Right hindlimb (tissue), 1 donor: Measurements from ENCODE around the gene CLVS2.
A peak's percentile ranks its signal among the peaks of the same experiment; 100 is the strongest.

Experiments used
- DNase-seq: peaks from one replicate; pipeline ENCODE4 v3.0.0-alpha.2; 2018

CLVS2 gene, protein sequence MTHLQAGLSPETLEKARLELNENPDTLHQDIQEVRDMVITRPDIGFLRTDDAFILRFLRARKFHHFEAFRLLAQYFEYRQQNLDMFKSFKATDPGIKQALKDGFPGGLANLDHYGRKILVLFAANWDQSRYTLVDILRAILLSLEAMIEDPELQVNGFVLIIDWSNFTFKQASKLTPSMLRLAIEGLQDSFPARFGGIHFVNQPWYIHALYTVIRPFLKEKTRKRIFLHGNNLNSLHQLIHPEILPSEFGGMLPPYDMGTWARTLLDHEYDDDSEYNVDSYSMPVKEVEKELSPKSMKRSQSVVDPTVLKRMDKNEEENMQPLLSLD

DNA sequence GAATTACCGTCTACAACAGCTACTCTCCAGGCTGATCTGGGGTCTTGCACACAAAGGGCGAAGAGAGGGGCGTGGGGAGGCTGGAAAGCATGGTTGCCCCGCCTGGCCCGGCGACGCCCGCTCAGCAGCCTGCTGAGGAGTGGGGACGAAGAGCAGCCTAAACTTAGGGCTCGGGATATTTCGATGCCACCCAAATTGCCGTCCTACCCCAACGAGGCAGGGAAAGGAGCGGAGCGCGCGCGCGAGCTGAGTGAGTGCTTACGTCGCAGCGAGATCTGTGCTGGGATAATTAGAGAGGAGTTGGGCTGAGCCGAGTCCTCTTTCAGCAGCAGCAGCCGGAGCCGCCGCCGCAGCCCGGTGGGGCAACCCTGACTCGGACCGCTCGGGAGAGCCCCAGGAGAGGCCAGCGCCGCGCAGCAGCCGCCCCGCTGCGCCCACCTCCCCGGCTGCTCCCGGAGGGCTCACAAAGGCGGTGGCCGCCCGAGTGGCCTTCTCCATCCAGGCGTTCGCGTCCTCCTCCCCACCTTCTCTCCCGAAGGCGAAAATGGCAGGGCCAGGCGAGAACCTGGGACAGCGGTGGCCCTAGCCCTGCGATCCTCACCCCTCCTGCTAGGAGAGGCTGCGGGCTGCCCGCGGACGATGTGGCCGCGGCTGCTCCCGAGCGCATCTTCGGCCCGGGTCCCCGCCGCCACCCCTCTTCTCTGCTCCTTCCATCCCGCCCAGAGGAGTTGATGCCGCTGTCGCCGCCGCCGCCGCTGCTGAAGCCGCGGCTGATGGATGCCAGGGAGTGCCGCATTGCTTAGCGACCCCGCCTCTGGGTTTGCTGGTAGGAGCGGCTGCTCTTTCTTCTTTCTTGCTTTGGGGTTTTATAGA lies at the start of gene CLVS2:
Gene CLVS2 (plus strand): TSS at position 315 of the 873 bp plus-strand sequence. CDS start 1,543 bp downstream, outside the sequence.
- peak; percentile 54 for DNase-seq

DNA sequence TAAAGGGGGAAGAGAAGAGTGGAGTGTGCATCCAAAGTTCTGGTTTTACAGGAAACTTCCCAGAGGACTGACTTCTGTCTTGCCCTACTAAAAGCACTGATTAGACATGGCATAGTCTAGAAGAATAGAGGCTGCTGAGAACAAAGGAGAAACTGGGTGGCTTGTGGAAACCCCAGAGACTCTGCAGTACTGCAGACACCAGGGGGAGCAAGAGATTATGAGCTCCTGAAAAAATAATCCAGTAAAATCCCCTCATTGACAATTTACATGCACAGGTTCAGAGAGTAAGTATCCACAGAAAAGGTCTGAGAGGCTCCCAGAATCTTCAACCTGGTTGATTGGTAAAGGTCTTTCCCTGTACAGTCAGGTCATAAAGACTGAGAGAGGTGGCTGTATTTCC lies 48.7 kb upstream of the CLVS2 start:
- DNase-seq = no peak

DNA sequence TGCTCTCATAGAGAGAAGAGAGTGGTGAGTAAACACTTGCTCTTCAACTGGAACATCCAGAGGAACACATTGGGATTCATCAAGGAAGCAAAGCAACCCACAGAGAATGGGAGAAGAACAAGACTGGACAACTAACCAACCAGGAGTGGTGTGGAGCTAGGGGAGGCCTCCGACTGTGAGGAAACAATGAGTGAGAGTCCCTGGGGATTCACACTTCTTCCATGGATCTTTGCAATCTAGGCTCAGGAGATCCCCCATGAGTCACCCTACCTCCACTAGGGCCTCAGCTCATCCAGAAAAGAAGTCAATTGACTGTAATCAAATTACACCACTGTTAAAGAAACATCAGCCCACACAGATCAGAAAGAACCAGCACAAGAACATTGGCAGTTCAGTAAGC lies 42.3 kb upstream of the CLVS2 start:
- no peak for DNase-seq

DNA sequence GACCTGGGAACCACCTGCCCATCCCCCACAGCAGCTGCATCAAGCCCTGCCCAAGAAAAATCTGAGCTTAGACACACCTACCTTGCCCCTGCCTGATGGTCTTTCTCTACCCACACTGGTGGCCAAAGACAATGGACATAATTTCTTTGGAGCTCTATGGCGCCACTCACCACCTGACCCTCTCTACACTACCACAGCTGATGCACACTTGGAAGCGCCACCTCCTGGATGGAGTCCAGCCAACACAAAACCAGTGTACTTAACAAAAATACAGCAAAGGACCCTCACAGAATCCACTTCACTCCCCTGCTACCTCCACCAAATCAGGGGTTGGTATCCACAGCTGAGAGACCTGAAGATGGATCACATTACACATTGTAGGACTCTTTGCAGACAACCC lies 39.7 kb upstream of the CLVS2 start:
- DNase-seq = no peak

DNA sequence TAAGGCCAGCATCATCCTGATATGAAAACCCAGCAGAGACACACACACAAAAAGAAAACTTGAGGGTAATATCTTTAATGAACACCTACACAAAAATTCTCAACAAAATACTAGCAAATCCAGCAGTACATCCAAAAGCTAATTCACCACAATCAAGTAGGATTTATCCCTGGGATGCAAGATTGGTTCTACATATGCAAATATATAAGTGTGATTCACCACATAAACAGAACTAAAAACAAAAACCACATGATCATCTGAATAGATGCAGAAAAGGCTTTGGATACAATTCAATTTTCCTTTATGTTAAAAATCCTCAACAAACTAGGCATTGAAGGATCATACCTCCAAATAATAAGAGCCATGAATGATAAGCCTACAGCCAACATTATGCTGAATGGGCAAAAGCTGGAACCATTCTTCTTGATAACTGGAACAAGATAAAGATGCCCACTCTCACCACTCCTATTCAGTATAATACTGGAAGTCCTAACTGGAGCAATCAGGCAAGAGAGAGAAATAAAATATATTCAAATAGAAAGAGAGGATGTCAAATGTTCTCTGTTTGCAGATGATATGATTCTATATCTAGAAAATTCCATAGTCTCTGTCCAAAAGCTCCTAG lies 33.9 kb upstream of the CLVS2 start:
- no peak for DNase-seq

DNA sequence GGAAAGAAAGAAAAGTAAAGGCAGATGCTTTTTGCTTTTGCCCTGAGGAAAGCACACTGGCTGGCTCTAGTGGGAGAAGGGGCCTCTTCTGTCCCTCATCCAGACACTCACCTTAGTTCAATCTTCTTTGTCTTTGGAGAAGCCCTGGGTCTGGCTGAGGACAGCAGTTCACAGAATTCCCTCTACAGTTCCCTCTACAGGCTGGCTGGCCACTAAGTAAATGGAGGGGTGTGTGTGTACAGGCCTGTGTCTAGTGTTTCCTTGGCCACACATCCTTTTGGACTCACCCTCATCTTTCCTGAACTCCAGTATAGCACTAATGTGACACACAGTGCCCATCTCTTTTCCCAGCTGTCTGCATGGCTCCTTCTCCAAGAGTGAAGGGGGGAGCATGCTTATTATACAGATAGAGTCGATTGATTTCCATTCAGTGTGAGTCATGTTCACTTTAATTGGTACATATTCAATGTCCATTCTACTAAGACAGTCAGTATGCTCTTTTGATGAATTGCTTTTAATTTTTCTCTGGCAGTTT lies 26.0 kb upstream of the CLVS2 start:
- no peak for DNase-seq

DNA sequence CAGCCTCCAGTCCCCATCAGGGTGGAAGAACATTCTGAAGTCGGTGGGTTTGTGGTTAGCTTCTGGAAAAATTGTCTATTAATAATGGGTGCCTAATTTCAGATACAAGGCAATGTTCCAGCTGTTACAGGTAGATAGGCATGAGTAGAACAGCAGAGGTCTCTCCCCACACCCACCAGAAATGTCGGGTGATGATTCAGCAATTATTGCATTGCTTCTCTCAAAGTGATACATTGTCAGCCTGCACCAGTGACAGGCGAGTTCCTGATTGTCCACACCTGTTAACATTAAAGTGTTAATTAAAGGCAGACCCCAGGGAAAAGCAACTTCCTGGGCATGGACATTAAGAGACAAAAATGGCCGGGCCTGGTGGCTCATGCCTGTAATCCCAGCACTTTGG lies 18.9 kb upstream of the CLVS2 start:
- DNase-seq = no peak

DNA sequence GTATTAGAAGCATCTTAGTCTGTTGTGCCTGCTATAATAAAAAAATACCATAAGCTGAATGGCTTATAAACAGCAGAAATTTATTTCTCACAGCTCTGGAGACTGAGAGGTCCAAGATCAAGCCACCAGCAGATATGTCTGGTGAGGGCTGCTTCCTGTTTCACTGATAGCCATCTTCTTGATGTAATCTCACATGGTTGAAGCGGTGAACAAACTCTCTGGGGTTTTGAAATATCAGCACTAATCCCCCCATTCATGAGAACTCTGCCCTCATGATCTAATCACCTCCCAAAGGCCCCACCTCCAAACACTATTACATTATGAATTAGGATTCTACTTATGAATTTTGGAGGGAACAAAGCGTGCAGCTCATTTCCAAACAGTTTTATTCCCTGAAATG lies 11.6 kb upstream of the CLVS2 start:
- DNase-seq = no peak

DNA sequence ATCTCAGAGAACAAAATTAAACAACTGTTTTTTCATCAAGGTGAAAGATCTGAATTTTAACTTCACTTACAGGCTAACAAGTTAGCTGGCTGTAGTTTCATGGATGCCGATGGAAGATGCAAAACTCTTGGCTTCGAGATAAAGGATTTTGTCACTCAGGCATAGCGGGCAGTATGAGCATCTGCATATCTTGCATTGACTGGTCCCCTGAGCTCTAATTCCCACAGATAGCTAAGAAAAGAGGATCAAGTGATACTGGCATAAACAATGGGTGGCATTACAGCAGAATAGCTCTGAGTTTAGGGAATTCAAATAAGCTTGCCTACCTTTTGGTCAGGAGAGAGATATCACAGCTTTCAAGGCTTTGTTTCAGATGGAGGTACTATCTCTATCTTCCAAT lies 1.8 kb upstream of the CLVS2 start:
- no peak for DNase-seq

DNA sequence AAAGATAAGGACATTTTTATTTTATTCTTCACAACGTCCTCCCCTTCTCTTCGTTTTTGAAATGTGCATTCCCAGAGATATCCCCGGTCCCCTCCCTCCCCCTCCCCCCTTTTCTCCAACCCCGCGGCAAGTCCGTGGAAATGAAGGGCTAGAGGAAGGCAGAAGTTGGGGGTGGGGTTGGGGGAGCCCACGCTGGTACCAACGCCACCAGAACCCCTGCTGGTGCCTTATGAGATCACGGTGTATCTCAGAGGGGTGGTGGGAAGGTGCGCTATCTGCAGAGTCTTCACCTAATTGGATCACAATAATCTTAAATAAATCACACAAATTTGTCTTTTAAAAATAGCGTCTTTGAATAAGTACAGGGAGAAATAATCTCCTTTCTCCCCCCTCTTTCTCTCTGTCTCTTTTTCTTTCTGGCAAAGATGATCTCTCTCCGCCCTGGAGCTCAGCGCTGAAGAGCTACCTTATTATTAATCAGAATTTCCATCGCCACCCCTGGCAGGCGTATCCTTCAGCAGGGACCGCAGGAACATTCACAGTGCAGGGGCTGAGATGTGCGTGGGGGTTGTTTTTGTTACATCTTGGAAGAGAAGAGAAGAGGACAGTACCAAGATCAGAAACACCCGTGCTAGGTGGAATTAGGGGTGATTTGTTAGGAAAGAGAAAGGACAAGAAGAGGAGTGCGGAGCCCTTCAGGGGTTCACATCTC lies 915 bp downstream of the CLVS2 start:
- no peak for DNase-seq

DNA sequence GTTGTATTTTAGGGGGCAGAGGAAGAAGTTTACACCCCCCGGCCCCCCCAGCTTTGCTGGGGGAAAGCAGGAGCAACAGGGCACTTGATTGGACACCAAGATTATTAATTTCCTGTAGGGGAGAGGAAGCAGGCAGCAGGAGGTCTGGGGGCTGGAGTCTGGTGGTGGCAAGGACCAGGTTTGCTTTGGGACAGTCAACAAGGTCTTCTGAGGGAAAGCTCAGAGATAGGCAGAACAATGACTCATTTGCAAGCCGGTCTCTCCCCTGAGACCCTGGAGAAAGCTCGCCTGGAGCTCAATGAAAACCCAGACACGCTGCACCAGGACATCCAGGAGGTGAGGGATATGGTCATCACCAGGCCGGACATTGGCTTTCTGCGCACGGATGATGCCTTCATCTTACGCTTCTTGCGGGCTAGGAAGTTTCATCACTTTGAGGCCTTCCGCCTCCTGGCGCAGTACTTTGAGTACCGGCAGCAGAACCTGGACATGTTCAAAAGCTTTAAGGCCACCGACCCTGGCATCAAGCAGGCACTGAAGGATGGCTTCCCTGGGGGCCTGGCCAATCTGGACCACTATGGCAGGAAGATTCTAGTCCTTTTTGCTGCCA lies 1.6 kb downstream of the CLVS2 start:
- no peak for DNase-seq

DNA sequence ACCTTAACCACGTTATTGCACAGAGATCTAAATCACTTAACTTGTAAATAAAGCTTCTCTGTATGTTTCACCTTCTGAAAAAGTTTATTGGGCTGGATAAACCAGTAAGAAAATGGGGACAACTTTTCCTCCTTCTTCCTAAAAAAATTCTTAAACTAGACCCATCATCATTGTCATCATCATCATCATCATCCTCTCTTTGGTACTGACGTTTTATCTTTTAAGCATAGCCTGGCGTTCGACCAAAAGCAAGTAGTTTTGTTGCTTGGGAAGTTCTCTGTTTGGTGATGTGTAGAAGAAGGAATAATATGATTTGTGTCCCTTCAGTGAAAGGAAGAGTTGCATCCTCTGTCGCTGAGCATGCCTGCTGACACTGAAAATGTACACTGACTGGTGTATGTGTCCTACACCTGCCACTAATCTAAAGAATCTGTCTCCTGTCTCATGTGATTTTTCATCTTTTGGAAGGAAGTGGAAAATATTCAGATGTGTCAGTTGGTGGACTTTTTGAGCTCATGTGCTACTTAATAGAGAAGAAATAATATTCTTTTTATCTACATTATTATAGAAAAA lies 2.5 kb downstream of the CLVS2 start:
- no peak for DNase-seq

DNA sequence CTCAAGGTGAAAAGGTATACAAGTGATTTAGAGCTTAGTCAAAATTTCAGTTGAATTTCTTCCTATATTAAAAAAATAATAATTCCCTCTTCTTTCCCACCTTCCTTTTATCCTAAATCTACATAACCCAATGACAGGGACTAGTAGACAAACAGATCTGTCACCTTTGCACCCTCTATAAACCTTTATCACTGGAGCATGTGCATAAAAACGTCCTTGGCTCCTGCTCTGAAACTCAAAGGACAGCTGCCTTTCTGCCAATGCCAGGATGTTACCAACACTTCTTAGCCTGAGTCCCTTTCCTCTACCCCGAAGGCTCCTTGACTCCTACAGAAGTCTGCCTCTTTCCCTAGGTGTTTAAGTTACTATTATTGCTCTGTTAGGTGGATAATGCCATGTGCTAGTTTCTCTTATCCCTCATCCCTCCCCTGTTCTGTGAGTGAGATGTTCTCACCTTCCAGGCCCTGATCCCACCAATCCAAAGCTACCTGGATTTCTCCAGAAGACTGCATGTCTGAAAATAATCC lies 4.3 kb downstream of the CLVS2 start:
- DNase-seq = no peak

DNA sequence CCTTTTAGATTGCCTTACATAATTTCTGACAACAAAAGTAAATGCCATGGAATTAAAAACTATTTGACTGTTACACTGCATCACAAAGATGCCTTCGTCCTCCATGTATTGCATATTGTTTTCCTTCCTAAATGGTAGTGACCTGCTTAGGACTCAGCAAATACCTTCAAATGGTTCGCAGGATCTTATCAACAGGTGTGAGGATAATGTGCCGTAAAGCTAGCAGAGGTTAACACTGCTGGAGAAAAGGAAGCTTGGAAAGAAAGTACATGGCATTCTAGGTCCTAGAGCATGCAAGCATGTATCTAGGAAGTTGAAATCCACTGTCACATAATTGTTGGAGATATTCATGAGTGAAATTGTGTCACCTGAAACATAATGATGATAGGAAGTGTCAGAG lies 5.5 kb downstream of the CLVS2 start:
- DNase-seq = no peak

DNA sequence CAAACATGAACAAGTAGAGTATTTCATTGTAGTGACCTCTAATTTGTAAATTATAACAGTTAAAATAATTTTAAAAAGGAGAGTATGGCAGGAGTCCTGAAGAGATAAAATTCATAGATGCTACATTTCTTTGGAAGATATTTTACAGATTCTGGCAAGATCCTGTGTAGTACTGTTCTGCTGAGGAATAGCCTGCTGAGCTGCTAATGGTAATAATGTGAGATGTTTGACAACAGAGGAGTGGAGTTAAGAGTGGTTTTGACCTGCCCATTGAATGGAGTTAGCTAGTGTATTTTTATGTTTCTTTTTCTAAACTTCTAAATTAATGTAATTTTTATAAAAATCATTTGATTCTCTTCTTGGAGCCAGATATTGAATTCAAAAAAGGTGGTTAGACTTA lies 11.8 kb downstream of the CLVS2 start:
- no peak for DNase-seq

DNA sequence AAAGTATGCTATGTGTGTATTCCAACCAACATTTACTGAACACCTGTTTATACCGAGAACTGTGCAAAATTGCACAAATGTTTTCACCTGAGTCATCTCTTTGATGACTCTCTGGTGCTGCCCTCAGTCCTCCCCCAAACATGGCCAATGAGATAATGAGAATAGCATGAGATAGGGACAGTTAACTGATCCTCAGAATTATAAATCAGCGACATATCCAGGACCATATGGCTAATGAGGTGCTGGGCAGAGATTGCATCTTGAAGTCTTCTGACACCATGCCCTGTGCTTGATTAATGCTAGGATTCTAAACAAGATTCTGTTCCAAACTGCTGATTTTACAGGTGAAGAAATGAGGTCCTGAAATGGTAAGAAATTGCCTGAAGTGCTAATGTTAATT lies 13.0 kb downstream of the CLVS2 start:
- no peak for DNase-seq

DNA sequence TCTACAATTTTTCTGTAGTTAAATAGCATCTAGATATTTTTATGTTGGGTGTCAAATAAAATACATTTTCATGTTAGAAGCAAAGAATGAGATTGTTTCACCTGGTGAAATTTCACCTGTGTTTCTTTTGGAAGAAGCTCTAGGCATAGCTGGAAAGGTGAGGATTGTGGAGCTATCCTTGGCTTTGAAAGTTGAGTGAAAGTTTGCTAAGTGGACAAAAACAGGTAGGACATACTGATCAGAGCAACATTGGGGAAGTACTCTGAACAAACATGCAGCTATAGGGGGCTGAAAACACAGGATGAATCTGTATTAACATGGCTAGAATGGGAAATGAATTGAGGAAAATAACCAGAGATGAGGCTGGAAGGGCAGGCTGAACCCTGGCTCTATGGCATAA lies 18.8 kb downstream of the CLVS2 start:
- no peak for DNase-seq

DNA sequence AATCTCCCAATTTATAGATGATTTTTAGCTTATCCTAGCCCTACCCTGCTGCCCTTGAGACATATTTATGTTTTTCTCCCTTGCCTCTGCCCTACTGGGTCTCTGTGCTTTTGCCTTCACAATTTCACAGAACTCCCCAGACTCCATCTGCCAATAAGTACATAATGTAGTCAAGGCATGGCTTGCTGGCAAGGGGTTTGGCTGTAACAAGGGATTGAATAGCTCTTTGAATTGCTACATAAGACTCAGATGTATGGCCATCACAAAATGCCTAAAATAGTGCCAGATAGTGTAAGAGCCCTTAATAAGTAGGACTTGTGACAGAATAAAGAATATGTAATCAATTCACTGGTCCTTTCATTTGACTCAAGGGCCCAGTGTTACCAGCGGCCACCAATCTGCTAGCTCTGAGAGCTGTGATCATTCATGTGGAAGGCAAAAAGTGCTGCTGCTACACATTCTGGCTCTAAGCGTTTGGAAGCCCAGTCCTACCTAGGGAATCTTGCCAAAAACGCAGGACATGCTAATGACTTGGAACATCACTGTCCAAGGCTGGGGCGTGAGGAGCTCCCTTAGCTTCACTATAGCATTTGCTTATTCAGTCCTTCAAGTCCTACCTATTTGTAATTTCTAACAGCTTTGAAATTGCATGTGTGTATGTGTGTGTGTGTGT lies 20.5 kb downstream of the CLVS2 start:
- no peak for DNase-seq

DNA sequence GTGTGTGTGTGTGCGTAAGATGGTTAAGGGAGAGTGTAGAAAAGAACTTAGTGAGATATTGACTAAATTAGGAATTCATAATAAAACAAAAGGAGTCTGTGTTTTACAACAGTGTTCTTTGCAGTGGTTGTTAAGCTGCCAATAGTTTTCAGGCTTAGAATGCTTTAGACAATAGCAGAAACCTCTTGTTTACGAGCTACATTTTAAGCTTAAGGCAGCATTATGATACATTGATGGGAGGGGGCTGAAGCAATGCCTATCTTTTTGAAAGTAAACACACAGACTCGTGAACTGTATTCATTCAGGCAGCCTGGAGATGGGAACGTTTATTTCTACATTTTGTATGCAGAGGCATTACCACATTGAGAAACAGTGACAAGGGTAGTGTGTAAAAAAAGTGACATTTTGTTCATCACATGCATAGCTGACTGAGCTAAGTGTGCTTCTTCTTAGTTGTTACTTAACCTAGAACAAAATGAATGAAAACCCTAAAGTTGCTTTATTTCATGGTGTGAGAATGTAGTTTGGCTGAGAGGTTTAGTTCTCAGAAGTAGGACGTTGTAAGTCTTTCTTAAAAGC lies 21.2 kb downstream of the CLVS2 start:
- DNase-seq = no peak

DNA sequence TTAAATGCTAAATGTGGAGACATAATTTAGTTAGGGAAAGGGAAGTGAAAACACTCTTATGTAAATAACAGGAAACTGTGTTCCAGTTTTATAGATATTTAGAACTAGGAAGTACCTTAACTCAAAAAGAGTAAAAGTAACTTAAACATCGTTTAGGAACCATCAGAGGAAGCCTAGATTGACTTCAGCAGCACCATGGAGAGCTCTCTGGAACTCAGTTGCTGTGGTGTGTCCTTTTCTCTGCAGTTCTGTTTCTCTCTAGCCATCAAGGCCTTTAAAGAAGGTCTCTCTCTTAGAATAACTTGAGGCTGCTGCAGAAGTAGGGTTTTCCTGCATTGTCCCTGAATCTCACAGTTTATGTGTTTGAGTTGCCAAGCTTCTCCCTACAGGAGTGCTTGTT lies 26.9 kb downstream of the CLVS2 start:
- DNase-seq = peak; percentile 20

DNA sequence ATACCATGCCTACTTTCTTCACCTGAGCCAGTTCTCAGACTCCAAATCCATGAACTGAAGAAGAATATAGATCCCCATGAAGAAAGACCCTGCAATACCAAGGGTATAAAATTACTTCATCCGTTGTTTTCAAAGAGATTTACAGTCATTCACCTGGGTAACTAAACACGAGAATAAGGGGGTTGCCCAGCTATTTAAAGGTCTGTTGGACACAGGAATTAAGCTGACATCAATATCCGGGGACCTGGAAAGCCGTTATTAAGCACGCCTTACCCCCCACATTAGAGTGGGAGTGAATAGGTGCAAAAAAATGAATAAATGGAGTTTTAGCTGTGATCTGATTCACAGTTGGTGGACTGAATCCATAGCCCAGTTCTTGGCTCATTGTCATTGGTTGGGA lies 28.9 kb downstream of the CLVS2 start:
- no peak for DNase-seq
